Measurements from ENCODE around the gene ZBTB21. TPM values are rescaled to one million over a fixed set of nuclear protein-coding genes. Genes with fewer than 3 reads are reported as not detected.
A peak's percentile ranks its signal among the peaks of the same experiment; 100 is the strongest.

ZBTB21 gene
- total and polyA plus RNA-seq, 9 of the 15 experiments (the other 6 are each of a cell fraction or from before 2014, with no cell fraction given): 2.2 to 15.2 (median 8.7) TPM

GRCh38 chr21:41956926-41957729 is 53.0 kb downstream of the ZBTB21 start (continued):
- no peak for TF ChIP-seq ZNF518B (CRISPR knock-in tag; IDR thresholded peaks at IDR 0.05)
- no peak for TF ChIP-seq ZNF395 (CRISPR knock-in tag; IDR thresholded peaks at IDR 0.05)
- TF ChIP-seq ZBTB2 (IDR thresholded peaks at IDR 0.05): no peak
- TF ChIP-seq ZC3H11A (IDR thresholded peaks at IDR 0.05; ENCODE audit: low read depth, low read length): no peak
- TF ChIP-seq ILF3 (IDR thresholded peaks at IDR 0.05; ENCODE audit: borderline replicate concordance): no peak
- TF ChIP-seq EHMT2 (IDR thresholded peaks at IDR 0.05): no peak
- no peak for TF ChIP-seq ZNF445 (CRISPR knock-in tag; IDR thresholded peaks at IDR 0.05; ENCODE audit: low read depth)
- TF ChIP-seq DIDO1 (tag; IDR thresholded peaks at IDR 0.05; ENCODE audit: low read depth): no peak
- peak; percentile 74 for TF ChIP-seq JUN (IDR thresholded peaks at IDR 0.05; ENCODE audit: borderline replicate concordance, low read depth, low read length)
- no peak for TF ChIP-seq JUN (CRISPR knock-in tag; IDR thresholded peaks at IDR 0.05; ENCODE audit: borderline replicate concordance)
- TF ChIP-seq ZNF143 (CRISPR knock-in tag; IDR thresholded peaks at IDR 0.05): no peak
- TF ChIP-seq HNRNPLL (IDR thresholded peaks at IDR 0.05; ENCODE audit: low read depth, low read length, poor library complexity, severe bottlenecking): no peak
- no peak for TF ChIP-seq CUX1 (CRISPR knock-in tag; IDR thresholded peaks at IDR 0.05)
- TF ChIP-seq ZNF184 (CRISPR knock-in tag; IDR thresholded peaks at IDR 0.05): no peak
- TF ChIP-seq RNF2 (IDR thresholded peaks at IDR 0.05): no peak
- TF ChIP-seq MEF2D (tag; conservative IDR thresholded peaks at IDR 0.05; ENCODE audit: low read depth): peak; percentile 82; the same call in 1 of the 2 replicates

All from K562 (cell line).